GM04504 (cell line): ENCODE measurements around the gene MED12L.

Source experiments
- DNase-seq: peaks from one replicate; pipeline ENCODE4 v3.0.0-alpha.2; 2012; ENCODE audit warnings: low read depth

MED12L gene

DNA sequence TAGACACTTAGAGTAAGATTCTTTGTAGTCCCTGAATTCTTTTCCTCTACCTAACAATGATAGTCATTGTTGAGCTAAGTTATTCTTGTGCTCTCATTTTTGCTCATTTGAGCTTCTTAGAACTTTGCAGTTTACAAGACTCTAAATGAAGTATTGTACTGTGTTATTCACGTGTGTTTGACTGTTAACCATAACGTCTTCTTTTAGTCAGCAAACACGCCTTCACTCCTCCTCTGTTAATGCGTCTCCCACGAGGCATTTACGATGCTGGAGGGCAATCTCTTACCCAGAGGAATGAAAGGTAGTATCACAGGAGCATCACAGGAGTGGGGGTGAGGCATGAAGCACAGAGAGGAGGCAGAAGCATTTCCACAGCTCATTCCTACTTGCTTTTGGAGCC is 207.7 kb downstream of the MED12L start:
- DNase-seq: no peak

GRCh38 chr3:151296226-151296625 is 210.8 kb downstream of the MED12L start:
- DNase-seq: no peak

GRCh38 chr3:151297429-151297828 is 212.0 kb downstream of the MED12L start:
- DNase-seq: no peak

DNA sequence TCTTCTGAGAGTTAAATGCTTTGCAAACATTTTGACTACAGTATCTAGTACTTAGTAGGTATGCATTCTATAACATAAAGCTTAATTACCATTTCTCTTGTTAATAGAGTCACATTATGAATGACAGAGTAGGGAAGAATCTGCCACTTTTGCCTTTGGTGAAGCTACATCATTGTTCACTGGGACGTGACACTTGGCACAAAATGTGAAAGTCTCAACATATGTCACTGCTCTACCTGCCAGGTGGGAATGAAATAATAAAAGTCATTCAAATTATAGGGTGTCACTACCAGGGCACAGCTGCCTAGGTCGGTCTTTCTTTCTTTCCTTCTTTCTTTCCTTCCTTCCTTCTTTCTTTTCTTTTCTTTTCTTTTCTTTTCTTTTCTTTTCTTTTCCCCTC is 213.5 kb downstream of the MED12L start:
- no peak for DNase-seq

GRCh38 chr3:151300539-151300938 is 215.1 kb downstream of the MED12L start:
- DNase-seq: no peak

- DNase-seq: no peak
Measured at GRCh38 chr3:151301787-151302186, 216.3 kb downstream of the MED12L start.

GRCh38 chr3:151303751-151304150 is 218.3 kb downstream of the MED12L start:
- no peak for DNase-seq

- DNase-seq: peak; percentile 97
Measured at GRCh38 chr3:151305060-151305774, 219.8 kb downstream of the MED12L start.

DNA sequence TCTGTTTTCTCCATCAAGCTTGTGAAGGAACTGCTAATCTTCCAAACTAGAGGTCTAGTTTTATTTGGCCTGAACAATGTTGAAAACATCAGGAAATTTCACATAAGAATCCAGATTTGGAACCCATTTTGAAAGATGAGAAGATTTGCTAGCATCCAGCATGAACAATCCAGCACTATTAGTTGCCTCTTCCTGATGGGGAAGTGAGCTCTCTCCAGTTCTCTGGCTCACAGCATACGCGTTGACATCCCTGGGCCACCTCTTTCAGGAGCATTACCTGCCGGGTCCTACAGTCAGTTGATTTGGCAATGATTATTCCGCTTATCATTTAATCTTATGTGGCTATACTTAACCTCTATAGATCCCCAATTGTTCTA is 220.3 kb downstream of the MED12L start:
- no peak for DNase-seq

DNA sequence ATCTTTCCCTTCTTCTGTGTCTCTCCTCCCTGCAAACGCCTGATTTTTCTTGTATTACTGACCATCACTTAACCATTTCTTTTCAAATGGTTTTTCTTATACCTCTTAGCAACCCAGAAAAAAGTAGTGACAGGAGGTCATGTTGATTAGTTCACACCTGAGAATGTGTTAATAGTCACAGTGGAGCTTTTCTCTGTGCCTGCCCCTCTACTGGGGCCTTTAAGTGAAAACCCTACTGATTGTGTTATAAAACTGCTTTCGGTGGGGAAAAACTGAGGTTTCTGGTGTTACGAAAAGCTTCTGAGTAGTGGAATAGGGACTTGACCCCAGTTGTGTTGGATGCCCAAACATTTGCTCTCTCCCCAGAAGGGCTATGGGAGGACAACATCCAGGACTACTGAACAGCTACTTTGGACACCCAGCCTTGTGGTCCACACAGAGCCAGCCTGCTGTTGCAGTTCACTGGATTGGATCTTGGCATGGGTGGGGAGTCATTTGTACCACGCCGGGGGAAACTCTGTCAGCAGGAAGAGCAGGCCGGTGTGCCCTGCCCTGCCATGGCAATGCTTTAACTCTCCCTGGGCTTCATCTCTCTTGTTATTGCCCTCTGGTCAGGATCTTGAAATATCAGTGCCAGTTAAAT is 220.8 kb downstream of the MED12L start:
- no peak for DNase-seq

DNA sequence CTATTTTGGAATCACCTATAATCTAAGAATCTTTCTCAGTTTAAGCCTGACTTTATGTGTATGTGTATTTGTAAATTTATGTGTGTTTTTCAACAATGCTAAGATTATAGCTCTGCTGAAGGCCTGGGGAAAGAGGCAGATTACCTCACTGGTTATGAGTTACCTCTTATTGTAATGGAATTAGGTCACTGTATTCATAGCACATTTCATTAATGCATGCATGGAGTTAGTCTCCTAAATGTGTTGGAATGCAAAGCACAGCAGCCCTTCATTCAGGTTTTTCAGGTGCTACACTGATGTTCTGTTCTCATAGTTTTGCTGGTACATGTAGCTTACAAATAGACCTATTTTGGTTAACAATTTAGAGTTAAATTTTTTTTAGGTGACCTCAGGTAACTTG is 221.7 kb downstream of the MED12L start:
- DNase-seq: no peak

DNA sequence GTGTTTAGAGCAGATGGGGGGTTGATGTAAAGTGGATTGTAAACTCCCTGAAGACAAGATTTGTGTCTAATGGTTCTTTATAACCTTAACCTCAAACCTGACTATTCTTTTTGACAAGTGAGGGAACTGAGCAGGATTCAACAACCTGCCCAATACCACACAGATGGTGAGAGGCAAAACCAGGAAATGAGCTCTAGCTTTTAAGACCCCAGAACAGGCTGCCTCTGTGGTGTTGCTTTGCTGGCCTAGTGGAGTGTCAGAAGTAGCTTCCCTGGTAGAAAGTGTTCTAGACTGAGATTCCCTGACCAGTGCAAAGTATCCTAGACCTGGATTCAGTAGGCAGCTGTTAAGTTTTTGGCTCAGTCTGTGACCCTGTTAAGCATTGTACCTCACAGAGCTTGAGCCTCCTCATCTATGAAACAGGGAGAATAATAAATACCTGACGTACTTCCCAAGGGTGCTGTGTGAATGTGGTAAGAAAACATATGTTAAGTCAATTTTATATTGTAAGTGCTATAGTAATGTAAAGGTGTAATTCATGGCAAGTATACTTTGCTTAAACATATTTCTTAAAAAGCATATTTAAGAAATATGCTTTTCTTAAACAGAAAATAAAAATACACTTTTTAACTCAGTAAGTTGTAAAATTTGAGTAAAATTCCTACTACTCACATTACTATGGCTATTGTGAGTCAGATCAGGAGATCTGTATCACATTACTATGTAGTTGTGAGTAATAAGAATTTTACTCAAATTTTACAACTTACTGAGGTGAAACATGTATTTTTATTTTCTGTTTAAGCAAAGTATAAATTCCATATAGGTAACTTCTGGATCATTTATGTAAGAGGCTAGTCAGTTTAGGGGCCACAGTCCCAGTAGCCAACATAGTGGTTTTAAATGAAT is 222.4 kb downstream of the MED12L start:
- no peak for DNase-seq

DNA sequence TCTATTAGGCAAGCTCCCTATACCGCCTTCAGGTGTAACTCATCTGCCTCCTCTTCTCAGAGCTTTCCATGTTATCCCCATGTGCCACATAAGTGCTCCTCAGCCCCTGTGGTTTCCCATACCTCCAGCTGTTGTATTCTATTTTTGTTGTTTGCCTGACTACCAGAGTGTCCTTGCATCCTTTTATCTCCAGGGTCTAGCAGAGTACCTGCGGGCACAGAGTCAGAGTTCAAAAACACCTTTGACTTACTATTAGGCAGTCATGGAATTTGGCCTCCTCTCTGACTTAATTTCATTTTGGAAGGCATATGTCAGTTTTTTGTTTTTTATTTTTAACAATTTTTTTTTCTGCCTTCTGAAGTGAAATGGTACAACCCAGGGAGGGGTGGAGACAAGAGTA is 224.1 kb downstream of the MED12L start:
- DNase-seq: no peak

DNA sequence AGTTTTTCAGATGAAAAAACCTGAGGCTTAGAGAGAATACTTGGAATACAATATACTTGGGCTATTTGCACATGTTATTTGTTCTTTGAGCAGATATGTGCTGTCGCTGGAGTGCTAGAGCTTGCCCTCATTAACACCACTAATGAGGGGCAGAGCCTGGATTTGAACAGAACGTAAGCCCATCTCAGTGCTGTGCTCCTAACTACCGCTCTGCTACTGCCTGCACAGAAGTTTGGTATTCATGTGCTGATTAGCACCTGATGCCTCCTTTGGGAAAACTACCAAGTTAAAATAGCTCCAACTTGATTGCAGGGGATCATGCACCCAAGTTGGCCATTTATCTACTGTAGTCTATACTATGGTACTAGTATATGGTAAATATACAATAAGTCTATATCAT is 227.5 kb downstream of the MED12L start:
- DNase-seq: no peak

- DNase-seq: no peak
Measured at GRCh38 chr3:151314137-151314536, 228.7 kb downstream of the MED12L start.

GRCh38 chr3:151314593-151314992 is 229.1 kb downstream of the MED12L start:
- no peak for DNase-seq

DNA sequence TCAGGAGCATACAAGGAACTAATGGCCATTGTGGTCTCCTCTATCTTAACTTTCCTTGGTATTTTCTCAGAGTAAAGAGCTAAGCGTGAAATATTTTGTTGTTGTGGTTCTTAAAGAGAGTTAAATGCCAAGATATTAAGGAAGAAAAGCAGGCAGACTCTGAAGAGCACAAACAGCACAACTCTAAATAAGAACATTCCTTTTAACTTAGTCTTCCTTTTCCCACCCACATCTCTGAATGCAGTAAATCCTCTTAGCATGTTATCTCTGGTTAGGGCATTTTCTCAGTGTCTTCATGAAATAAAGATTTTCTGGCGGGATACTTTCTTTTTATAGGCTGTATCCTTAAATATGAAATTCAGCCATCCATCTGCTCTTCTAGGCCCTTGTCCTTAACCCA is 229.7 kb downstream of the MED12L start:
- no peak for DNase-seq

DNA sequence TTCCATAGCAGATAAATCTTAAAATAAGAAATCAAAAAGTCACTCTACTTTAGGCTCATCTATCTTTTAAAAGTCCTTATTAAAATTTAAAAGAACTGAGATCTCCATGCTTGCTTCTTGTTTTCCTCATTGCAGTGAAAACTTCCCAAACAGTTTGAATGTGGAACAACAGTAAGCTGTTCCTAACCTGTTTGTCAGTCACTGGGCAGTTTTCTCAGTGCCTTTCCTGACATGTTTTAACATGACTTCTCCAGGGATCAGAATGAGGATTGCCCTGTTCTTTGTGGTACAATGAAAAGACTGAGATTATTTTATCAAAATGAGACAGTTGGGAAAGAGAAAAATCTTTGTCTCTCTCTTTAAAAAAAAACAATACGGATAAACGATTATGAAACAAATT is 230.4 kb downstream of the MED12L start:
- no peak for DNase-seq

GRCh38 chr3:151316267-151316991 is 231.0 kb downstream of the MED12L start, which contains the start of gene GPR87:
GPR87 (minus strand) TSS chr3:151316820; CDS start chr3:151300100, 16,720 bp downstream.
- DNase-seq: no peak

DNA sequence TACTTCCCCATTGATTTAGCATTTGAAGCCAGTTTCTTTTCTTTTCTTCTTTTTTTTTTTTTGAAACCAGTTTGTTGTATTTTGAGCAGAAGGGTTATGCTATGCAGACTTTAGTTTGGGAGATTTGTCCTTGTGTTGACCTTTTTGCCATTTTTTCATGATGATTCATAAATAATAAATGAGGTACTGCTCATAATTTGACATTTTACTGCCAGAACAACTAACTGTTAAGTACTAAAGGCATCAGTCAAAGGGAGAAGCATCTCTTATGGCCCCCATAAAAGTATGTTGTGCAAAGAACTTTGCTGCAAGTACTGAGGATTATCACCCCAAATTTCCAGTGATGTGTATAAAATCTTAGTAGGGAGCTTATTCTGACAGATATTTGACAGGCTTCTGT is 232.8 kb downstream of the MED12L start:
- DNase-seq: peak; percentile 33

DNA sequence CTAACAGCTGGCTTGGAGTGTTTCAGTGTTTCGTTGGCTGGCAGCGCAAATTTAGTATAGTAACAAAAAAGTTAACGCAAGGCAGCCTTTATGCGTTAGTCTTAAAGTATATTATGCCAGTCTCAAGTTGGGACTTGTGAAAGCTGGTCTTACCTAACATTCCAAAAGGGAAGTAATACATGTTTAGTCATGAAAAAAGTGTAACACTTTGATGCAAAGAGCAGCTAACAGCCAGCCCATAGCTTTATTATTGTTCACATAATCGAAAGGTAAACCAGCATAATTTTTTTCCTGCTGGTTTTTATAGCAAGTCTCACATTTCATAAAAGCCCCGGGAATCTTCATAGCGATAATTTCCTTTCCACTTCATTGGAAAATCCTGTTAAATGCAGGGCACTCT is 233.5 kb downstream of the MED12L start:
- DNase-seq: no peak

DNA sequence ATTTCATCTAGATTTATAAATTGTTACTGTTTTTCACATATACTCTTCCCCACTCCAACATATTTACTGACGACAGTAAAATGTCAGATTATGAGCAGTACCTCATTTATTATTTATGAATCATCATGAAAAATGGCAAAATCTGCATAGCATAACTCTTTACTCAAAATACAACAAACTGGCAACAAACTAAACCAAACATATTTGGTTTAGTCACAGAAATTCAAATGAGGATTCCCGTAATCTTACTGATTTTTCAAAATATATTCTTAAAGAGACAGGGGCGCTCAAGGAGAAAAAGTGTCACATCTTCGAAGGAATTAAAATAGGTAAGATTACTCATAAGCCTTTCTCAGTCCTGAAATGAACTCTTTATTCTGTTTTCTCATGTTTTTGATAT is 234.2 kb downstream of the MED12L start:
- DNase-seq: no peak
